Measurements from ENCODE around the gene RB1. TPM values are rescaled to one million over a fixed set of nuclear protein-coding genes. Genes with fewer than 3 reads are reported as not detected.

RB1 gene
- total RNA-seq, 1 experiment from 2014 or later = 57.1 TPM

DNA sequence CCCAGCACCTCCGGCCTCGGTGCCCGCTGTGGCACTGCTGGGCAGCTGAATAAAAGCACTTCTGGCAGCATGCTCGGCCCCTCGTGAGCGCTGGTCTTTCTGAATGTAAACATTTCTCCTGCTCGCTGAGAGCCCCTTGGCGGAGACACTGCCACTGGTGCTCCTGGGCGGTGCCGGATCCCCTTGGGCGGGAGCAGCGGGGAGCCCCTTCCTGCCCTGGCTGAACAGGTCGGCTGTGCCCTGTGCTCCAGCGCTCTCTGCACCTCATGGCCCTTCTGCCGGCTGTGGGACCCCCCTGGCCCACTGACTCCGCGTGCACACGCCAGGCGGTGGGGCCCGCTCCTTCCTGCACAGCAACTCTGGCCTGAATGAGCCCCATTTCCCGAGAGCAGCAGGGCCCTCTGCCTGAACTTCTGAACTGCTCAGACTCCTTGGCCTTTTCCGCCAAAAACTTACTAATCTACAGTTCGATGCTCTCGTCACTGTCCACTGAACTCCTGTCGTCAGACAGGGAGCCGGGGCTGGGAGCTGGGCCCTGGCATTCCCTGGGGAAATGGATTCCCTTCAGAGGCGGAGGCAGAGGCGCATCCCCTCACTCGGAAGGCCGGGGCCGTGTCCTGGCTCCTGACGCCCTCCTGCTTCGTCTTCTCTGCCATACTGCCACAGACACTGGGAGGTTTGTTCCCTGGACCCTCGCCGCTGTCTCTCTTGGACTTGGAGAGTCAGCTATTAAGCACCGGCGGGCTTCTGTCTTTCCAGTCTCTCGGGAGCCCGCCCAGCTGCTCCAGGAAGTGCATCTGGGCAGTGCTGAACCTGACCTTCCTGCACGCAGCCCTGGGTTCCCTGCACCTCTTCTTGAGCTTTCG lies 14.2 kb downstream of the RB1 start:
- no peak for DNase-seq (ENCODE audit: low spot score)
- H3K4me1 ChIP-seq (ENCODE audit: insufficient read depth, low read length, poor library complexity, severe bottlenecking) = no peaks in the 10 kb centered on the region
- no peak overlapping the region for H3K27ac ChIP-seq (ENCODE audit: low read depth, low read length, poor library complexity, severe bottlenecking)
- peaks cover 6% of the 10 kb centered on the region for H3K36me3 ChIP-seq (ENCODE audit: insufficient read depth, low read length, poor library complexity, severe bottlenecking)
- intact Hi-C loops (cut with micrococcal nuclease; ENCODE audit: unreplicated experiment) = no loop called here
- H3K4me3 ChIP-seq (ENCODE audit: low read depth, low read length, poor library complexity, severe bottlenecking) = no peak overlapping the region
- peaks cover 6% of the 10 kb centered on the region for H3K9me3 ChIP-seq (ENCODE audit: low read depth, low read length, poor library complexity, severe bottlenecking)
- no TSS peak for BruUV-seq (replicated peaks)
- H3K27me3 ChIP-seq (replicated peaks; ENCODE audit: insufficient read depth, low read depth, low read length, poor library complexity) = no peaks in the 10 kb centered on the region
- ChIA-PET CTCF (no interaction called here), POLR2A (ENCODE audit: low non-redundant PET) (no interaction called here)
- TF ChIP-seq, protein P1, sequence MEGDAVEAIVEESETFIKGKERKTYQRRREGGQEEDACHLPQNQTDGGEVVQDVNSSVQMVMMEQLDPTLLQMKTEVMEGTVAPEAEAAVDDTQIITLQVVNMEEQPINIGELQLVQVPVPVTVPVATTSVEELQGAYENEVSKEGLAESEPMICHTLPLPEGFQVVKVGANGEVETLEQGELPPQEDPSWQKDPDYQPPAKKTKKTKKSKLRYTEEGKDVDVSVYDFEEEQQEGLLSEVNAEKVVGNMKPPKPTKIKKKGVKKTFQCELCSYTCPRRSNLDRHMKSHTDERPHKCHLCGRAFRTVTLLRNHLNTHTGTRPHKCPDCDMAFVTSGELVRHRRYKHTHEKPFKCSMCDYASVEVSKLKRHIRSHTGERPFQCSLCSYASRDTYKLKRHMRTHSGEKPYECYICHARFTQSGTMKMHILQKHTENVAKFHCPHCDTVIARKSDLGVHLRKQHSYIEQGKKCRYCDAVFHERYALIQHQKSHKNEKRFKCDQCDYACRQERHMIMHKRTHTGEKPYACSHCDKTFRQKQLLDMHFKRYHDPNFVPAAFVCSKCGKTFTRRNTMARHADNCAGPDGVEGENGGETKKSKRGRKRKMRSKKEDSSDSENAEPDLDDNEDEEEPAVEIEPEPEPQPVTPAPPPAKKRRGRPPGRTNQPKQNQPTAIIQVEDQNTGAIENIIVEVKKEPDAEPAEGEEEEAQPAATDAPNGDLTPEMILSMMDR (conservative IDR thresholded peaks at IDR 0.05; ENCODE audit: low read depth, low read length) = no peak
- no peak for TF ChIP-seq EZH2 (IDR thresholded peaks at IDR 0.05; ENCODE audit: borderline replicate concordance, low read depth, low read length, poor library complexity, severe bottlenecking)

DNA sequence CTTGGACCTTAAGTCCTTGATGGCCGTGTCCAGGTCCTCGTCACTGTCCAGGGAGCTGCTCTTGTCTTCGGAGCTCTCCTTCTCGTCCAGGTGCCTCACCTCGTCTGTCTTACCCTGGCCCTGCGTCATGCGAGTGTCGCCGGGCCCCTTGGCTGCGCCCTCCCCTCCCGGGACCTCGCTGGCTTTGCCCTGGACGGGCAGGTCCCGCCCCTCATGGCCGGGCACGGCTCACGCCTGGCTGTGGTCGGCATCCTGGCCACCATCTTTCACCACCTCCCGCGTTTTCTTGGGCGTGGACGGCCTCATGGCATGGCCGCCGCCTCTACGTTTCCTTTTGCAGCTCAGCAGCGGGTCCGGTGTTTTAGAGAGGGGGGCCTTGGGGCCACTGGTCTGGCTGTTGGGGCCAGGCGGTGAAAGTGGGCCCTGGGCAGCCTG lies 14.8 kb downstream of the RB1 start:
- DNase-seq (ENCODE audit: low spot score) = no peak
- peaks cover 6% of the 10 kb centered on the region for H3K36me3 ChIP-seq (ENCODE audit: insufficient read depth, low read length, poor library complexity, severe bottlenecking)
- intact Hi-C loops (cut with micrococcal nuclease; ENCODE audit: unreplicated experiment) = no loop called here
- no TSS peak for BruUV-seq (replicated peaks)
- H3K27ac ChIP-seq (ENCODE audit: low read depth, low read length, poor library complexity, severe bottlenecking) = no peak overlapping the region
- no peaks in the 10 kb centered on the region for H3K4me1 ChIP-seq (ENCODE audit: insufficient read depth, low read length, poor library complexity, severe bottlenecking)
- ChIA-PET POLR2A (ENCODE audit: low non-redundant PET) (no interaction called here), CTCF (no interaction called here)
- H3K4me3 ChIP-seq (ENCODE audit: low read depth, low read length, poor library complexity, severe bottlenecking) = no peak overlapping the region
- no peak for TF ChIP-seq EZH2 (IDR thresholded peaks at IDR 0.05; ENCODE audit: borderline replicate concordance, low read depth, low read length, poor library complexity, severe bottlenecking)
- TF ChIP-seq, protein P1 (conservative IDR thresholded peaks at IDR 0.05; ENCODE audit: low read depth, low read length) = no peak
- H3K27me3 ChIP-seq (replicated peaks; ENCODE audit: insufficient read depth, low read depth, low read length, poor library complexity) = no peaks in the 10 kb centered on the region
- peaks cover 6% of the 10 kb centered on the region for H3K9me3 ChIP-seq (ENCODE audit: low read depth, low read length, poor library complexity, severe bottlenecking)

DNA sequence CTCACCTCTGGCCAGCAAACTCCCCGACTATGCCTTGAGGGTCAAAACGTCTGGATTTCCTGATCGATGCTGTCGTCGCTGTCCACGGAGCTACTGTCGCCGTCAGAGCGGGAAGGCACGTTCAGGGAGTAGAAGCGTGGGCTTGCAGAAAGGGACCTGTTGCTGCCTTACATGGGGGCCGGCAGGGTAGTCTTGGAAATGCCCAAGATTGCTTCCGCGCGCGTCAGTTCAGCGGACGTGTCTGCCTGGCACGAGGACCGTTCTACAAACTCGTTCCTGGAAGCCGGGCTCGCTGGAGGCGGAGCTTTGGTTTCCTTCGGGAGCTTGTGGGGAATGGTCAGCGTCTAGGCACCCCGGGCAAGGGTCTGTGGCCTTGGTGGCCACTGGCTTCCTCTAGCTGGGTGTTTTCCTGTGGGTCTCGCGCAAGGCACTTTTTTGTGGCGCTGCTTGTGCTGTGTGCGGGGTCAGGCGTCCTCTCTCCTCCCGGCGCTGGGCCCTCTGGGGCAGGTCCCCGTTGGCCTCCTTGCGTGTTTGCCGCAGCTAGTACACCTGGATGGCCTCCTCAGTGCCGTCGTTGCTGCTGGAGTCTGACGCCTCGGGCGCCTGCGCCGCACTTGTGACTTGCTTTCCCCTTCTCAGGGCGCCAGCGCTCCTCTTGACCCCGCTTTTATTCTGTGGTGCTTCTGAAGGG lies 15.4 kb downstream of the RB1 start:
- intact Hi-C loops (cut with micrococcal nuclease; ENCODE audit: unreplicated experiment) = no loop called here
- CTCF ChIA-PET = no interaction called here

More for the DNA sequence above, 15.4 kb downstream of the RB1 start:
- no TSS peak for BruUV-seq (replicated peaks)
- Histone ChIP-seq H3K27ac (ENCODE audit: low read depth, low read length, poor library complexity, severe bottlenecking) (no peak overlapping the region), H3K9me3 (ENCODE audit: low read depth, low read length, poor library complexity, severe bottlenecking) (peaks cover 6% of the 10 kb centered on the region), H3K27me3 (replicated peaks; ENCODE audit: insufficient read depth, low read depth, low read length, poor library complexity) (no peaks in the 10 kb centered on the region), H3K4me1 (ENCODE audit: insufficient read depth, low read length, poor library complexity, severe bottlenecking) (no peaks in the 10 kb centered on the region), H3K36me3 (ENCODE audit: insufficient read depth, low read length, poor library complexity, severe bottlenecking) (peaks cover 6% of the 10 kb centered on the region), H3K4me3 (ENCODE audit: low read depth, low read length, poor library complexity, severe bottlenecking) (no peak overlapping the region)
- DNase-seq (ENCODE audit: low spot score) = no peak
- POLR2A ChIA-PET (ENCODE audit: low non-redundant PET) = no interaction called here
- TF ChIP-seq EZH2 (IDR thresholded peaks at IDR 0.05; ENCODE audit: borderline replicate concordance, low read depth, low read length, poor library complexity, severe bottlenecking) = no peak
- TF ChIP-seq, protein P1 (conservative IDR thresholded peaks at IDR 0.05; ENCODE audit: low read depth, low read length) = no peak

Data from A673 (cell line).